AG20443 (cell line): ENCODE data around the gene AKAP8L.
A peak's percentile ranks its signal among the peaks of the same experiment; 100 is the strongest.
"Not testable (repeated sequence)": the region's sequence is repeated elsewhere in the genome, so short reads cannot be mapped to it uniquely, and the experiment has no call there.

ENCODE experiments used
- DNase-seq: peaks from one replicate; pipeline ENCODE4 v3.0.0; 2012; ENCODE audit warnings: low spot score, mixed read lengths

AKAP8L gene

GRCh38 chr19:15379083-15379998 is 39.4 kb downstream of the AKAP8L start, which contains the start of gene AKAP8:
AKAP8 (minus strand) TSS chr19:15379787; CDS start chr19:15379731, 56 bp downstream.
- peak; percentile 100 for DNase-seq

DNA sequence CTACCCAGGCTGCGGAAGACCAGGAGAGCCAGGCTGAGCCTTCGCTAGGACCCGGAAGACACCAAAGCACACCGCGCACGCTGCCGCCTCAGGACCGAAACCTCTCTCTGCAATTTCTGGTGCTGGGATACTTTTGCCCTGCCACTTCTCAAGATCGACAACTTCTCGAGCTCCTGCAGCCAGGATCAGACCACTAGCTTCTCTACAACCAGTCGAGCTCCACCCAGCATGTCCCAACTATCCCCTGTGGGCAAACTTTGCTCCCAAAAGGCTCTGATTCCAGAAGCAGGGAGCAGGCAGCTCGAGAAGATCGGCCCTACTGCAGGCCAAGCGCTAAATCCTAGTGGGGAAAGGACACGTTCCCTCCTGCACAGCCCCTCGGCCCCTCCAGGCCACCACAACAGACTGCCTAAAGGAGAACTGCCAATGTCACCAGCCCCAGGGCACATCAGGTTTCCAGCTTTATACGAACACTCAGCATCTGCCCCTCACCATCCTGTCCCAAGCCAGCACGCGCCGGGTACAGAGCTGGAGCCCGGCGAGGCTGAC is 40.2 kb downstream of the AKAP8L start:
- peak; percentile 69 for DNase-seq

- DNase-seq: no peak
Measured at GRCh38 chr19:15374796-15375440, 43.9 kb downstream of the AKAP8L start.

DNA sequence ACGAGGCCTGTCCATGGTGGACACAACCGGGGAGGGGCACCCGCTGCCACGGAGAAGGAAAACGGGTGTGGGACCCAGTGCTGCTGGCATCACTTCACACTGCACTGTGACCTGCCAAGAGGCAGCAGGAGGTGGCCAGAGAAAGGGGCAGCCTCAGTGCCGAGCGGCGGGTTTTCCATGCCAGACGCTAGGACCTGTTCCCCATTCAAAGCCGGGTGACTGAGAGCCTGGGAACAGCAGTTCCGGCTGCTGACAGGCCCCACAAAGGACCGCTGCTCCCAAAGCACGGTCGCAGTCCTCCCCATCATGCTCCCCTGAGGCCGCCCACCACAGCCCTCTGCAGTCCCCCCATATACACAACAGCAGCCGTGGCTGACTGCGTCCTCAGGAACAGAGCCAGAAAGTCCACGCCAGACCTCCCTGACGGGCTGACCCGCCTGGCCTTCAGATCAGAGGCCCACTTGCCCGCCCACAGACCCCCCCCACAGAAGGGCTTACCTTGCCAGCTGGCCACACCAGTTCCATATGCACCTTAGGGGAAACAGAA is 44.6 kb downstream of the AKAP8L start:
- no peak for DNase-seq

DNA sequence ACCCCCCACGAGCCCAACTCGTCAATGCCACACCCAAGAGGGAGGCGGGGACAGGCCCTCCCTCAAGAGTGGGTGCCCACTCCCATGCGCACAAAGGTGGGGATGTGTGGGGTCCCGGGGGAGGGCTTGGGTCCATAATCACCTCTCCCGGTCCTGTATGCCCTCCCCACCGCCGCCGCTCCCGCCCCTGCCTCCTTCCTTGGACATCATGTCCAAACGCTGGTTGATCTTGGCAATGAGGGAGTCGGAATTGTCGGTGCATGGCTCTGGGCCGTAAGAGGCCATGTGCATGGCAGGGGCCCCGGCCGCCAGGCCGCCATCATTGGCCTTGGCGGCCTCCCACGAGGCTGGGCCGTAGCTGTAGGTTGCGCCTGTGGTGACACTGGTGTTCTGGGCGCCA is 45.1 kb downstream of the AKAP8L start:
- no peak for DNase-seq

GRCh38 chr19:15372891-15373301 is 45.9 kb downstream of the AKAP8L start:
- no peak for DNase-seq

- DNase-seq: no peak
Measured at GRCh38 chr19:15372470-15372869, 46.3 kb downstream of the AKAP8L start.

DNA sequence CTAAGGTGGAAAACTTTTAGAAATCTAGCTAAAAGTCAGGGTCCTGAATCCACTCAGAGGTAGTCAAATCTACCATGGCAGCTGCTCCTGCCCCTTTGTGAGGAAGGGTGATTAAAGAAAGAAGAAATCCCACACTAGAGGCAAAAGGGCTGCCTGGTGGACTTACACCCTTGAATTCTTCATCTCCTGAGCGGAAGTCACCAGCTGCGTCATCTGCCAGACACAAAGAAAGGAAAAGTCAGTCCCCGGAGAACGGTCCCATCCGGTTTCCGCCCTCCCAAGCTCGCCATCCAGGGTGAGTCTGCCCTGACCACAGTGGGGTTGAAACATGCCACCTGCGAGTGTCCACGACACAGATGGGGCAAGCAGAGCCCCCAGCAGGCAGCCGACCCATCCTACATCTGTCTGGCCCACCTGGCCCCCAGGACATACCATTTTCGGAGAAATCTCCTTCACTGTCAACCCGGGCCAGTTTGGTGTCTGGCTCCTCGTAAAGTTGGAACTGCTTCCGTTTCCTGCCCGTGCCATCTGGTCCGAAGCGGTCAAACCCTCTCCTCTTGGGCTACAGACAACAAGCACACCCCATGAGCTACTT is 46.9 kb downstream of the AKAP8L start:
- no peak for DNase-seq

DNA sequence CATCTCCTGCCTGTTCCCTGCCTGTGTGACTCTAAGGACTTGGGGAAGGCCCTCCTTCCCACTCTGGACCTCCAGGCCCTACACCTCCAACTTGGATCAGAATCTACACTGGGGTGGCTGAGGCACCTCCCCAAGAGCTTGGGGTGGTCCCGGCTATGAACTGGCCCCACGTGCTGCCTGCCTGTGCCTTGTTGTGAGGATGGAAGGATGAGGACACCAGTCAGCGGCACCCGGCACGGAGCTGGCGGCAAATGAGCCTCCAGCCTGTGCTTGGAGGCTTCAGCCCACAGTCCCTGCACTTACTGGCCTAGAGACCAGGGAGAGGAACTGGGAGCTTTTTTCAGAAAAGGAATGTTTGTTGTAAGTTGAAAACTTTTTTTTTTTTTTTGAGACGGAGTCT is 47.7 kb downstream of the AKAP8L start:
- DNase-seq: no peak

- no peak for DNase-seq
Measured at GRCh38 chr19:15369594-15369891, 49.2 kb downstream of the AKAP8L start.

GRCh38 chr19:15368798-15369593 is 49.8 kb downstream of the AKAP8L start:
- no peak for DNase-seq

- no peak for DNase-seq
Measured at GRCh38 chr19:15368051-15368632, 50.6 kb downstream of the AKAP8L start.

DNA sequence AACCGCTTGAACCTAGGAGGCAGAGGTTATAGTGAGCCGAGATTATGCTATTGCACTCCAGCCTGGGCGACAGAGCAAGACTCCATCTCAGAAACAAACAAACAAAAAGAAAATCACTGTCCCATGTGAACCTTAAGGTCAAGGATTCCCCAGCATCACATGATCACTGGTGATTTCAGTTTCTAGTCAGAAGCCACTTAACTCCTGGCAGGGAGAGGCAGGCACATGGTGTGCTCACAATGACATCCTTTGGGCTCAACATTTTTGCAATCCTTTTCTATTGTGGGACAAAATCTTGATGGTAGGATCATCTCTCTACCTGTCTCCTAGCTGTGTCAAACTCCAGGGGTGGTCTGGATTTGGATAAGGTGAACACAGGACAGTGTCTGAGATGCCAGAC is 51.3 kb downstream of the AKAP8L start:
- no peak for DNase-seq

- DNase-seq: no peak
Measured at GRCh38 chr19:15365264-15365663, 53.5 kb downstream of the AKAP8L start.

- not testable (repeated sequence) for DNase-seq
Measured at GRCh38 chr19:15363791-15364190, 55.0 kb downstream of the AKAP8L start.

GRCh38 chr19:15363048-15363447 is 55.7 kb downstream of the AKAP8L start:
- DNase-seq: not testable (repeated sequence)

DNA sequence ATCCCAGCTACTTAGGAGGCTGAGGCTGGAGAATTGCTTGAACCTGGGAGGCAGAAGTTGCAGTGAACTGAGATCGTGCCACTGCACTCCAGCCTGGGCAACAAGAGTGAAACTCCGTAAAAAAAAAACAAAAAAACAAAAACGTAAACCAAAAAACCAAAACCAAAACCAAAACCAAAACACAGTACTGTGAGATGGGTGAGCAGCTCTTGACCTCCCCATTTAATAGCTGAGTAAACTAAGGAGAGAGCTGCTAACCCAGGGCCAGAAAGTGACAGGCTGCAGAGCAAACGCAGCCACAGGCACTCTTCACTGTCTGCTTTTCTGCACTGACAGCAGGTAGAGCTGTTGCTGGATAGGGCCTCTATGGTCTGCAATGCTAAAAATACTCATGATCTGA is 58.8 kb downstream of the AKAP8L start:
- DNase-seq: not testable (repeated sequence)

DNA sequence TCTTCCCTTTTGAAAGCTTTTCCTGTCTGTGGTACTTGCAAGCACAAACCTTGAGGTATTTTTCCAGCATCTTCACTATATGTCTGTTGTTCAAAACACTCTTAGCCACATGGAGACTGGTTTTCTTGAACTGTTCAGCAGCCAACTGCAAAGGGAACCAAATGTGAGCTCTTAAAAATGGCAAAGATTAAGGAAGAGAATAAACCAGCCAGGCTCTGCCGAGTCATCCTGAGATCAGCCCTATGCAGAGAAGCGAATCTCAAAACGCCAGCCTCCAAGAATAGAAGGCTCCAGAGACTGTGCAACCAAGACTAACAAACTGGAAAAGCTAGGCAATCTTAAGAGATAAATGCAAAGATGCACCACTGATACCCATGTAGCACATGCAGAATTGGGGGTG is 59.9 kb downstream of the AKAP8L start:
- DNase-seq: no peak

- DNase-seq: no peak
Measured at GRCh38 chr19:15357906-15358305, 60.9 kb downstream of the AKAP8L start.

DNA sequence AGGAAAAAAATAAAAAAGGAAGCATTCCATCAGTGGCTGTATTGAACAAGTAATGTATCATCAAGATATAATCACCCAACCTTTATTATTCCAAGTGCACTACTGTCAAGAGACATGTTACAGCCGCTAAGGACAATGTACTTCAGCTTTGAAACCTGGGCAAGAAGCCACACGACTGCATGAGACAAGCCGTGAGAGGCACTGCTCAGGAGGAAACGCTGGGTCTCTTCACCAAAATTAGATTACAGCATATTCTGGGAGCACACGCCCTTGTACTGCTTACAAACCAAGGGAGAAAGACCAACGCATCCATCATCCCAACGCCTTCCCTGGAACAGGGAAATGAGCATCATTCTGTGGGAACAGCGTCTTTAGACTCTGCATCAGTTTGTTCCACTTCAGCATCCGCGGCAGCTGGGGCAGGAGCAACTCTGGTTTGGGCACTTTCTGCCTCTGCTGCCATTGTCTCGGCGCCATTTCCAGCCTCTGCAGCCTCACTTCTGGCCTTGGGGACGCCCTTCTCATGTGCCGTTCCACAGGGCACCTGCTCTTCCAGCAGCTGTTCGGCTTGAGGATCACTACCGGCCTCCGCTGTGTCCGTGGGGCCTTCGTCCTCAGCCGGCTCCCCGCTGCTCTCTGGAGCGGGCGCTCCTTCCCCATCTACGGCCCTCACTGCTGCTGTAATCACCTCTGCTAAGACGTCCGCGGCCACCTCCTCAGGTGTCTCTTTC is 64.1 kb downstream of the AKAP8L start:
- no peak for DNase-seq

GRCh38 chr19:15353908-15354307 is 64.9 kb downstream of the AKAP8L start:
- DNase-seq: no peak
